Measurements from ENCODE around the gene XAB2.
"Not testable (repeated sequence)": the region's sequence is repeated elsewhere in the genome, so short reads cannot be mapped to it uniquely, and the experiment has no call there.

The XAB2 gene

GRCh38 chr19:7590256-7590655 is 39.1 kb downstream of the XAB2 start:
- no peak overlapping the region for H3K27ac ChIP-seq
- DNase-seq (ENCODE audit: low read depth, low spot score), result no peak

- DNase-seq (ENCODE audit: low read depth, low spot score), result no peak
Observed at GRCh38 chr19:7589822-7590221, 39.5 kb downstream of the XAB2 start.

GRCh38 chr19:7582446-7582845 is 46.9 kb downstream of the XAB2 start:
- no peak overlapping the region for H3K27ac ChIP-seq
- no peak for DNase-seq (ENCODE audit: low read depth, low spot score)

More at GRCh38 chr19:7589822-7590221, 39.5 kb downstream of the XAB2 start:
- H3K27ac ChIP-seq, result no peak overlapping the region

- no peak overlapping the region for H3K27ac ChIP-seq
- no peak for DNase-seq (ENCODE audit: low read depth, low spot score)
Observed at GRCh38 chr19:7579182-7579581, 50.2 kb downstream of the XAB2 start.

GRCh38 chr19:7578127-7578526 is 51.2 kb downstream of the XAB2 start:
- no peak for DNase-seq (ENCODE audit: low read depth, low spot score)
- H3K27ac ChIP-seq, result no peak overlapping the region

GRCh38 chr19:7577422-7577821 is 51.9 kb downstream of the XAB2 start:
- H3K27ac ChIP-seq; DNase-seq (ENCODE audit: low read depth, low spot score): not testable (repeated sequence)

- H3K27ac ChIP-seq, result no peak overlapping the region
- no peak for DNase-seq (ENCODE audit: low read depth, low spot score)
Observed at GRCh38 chr19:7575434-7576040, 53.8 kb downstream of the XAB2 start.

- DNase-seq (ENCODE audit: low read depth, low spot score), result no peak
- H3K27ac ChIP-seq, result no peak overlapping the region
Observed at GRCh38 chr19:7570761-7571160, 58.6 kb downstream of the XAB2 start.

All from epithelial cell of prostate (primary cell).